Measurements from ENCODE around the gene CXXC5.
A peak's percentile ranks its signal among the peaks of the same experiment; 100 is the strongest.
"Not testable (repeated sequence)": the region's sequence is repeated elsewhere in the genome, so short reads cannot be mapped to it uniquely, and the experiment has no call there.

Gene CXXC5

DNA sequence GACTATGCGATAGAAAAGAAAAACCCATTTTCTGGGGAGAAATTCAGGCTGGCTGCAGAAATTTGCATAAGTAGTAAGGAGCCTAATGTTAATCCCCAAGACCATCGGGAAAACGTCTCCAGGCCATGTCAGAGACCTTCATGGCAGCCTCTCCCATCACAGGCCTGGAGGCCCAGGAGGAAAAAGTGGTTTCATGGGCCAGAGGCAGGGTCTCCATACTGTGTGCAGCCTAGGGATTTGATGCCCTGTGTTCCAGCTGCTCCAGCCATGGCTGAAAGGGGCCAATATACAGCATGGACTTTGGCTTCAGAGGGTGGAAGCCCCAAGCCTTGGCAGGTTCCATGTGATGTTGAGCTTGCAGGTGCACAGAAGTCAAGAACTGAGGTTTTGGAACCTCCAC lies 71.8 kb downstream of the CXXC5 start:
- not testable (repeated sequence) for DNase-seq

DNA sequence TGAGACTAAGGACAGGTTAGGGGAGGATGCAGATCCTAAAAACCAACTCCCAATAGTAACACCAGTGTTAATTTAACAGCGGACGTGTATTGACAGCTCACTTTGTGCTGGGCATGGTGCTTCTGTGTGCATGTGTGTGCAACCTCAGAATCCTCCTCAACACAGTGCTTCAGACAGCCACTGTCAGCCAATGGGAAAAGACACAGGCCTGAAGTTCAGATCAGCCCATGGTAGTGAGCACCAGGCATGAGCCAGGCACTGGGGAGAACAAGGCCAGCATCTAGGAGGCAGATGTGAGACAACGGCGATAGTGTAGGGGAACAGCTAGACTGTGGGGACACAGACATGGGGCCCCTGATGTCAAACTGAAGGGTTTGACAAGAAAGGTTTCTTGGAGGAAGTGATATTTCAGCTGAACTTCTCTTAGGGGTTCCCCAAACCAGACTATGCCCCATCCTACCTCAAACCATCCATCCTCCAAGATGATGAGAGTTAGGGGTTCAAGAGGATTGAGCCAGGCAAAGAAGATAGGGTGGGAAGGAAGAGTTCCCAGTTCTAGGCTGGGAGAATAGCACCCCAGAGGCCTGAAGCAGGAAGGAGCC lies 75.9 kb downstream of the CXXC5 start:
- DNase-seq = no peak

DNA sequence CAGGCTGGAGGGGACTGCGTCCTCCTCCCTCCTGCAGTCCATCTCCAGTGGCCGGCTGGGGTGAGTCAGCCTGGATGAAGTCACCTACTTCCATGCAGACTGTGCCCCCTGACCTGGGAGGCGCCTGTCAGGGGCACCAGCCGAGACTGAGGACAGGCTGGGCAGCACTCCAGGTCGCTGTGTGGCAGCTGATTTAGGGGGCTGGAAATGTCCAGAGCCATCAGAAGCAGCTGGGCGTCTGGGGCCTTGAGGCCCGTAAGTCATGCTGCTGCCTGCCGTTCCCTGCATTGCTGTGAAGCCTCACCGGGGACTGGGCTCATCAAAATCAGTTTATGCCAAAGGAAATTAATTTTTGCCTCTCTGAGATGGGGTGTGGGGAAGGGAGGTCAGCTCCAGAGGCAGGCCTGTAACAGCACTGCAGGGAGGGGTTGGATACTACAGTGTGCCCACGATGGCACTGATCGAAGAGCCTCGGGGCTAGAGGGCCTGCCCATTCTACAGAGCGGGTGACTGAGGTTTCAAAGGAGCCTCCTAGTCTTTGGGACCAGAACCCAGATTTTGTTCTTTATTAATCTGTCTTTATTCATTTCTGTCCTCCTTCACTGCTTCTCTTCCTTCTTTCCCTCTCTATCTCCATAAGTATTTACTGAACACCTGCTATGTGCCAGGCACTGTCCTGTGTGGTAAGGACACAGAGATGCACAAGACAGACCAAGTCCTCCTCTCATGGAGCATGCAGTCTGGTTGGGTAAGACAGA lies 77.1 kb downstream of the CXXC5 start:
- DNase-seq = peak; percentile 79

DNA sequence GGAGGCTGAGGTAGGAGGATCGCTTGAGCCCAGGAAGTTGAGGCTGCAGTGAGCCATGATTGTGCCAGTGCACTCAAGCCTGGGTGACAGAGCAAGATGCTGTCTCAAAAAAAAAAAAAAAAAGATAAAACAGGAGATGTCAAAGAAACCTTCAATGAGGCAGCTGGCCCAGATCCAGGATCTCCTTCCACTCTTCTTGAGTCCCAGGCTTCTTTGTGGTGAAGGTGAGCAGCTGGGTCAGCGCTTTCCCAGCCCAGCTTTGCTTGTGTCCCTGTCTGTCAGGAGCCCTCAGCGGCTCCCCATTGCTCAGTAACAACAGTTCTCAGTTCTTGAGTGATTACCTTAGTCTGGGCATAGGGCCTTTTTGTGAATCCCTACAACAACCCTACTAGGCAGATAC lies 78.1 kb downstream of the CXXC5 start:
- DNase-seq = no peak

DNA sequence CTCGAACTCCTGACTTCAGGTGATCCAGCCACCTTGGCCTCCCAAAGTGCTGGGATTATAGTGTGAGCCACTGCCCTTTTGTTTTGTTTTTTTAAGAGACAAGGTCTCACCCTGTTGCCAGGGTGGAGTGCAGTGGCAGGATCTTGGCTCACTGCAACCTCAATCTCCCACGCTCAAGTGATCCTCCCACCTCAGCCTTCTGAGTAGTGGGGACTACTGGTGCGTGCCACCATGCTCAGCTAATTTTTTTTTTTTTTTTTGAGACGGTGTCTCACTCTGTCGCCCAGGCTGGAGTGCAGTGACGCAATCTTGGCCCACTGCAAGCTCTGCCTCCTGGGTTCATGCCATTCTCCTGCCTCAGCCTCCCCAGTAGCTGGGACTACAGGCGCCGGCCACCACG lies 79.5 kb downstream of the CXXC5 start:
- DNase-seq = not testable (repeated sequence)

DNA sequence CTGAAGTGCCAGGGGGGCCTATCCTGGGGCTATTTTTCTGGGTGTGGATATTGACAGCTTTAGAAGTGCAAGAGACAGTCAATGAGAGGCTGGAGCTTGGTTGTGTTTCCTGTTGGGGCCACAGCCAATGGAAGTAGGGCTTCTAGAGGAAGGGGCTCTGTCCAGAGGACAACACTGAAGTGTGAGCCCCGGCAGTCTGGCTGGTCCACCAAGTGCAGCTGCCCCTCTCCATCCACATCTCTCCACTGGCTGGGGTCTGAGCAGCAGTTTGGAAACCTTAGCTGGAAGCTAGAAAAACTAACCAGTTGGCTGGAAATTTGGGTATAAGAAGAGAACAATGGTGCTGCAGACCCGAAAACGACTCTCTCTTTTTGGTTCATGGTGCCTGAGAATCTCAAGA lies 83.1 kb downstream of the CXXC5 start:
- DNase-seq = no peak

DNA sequence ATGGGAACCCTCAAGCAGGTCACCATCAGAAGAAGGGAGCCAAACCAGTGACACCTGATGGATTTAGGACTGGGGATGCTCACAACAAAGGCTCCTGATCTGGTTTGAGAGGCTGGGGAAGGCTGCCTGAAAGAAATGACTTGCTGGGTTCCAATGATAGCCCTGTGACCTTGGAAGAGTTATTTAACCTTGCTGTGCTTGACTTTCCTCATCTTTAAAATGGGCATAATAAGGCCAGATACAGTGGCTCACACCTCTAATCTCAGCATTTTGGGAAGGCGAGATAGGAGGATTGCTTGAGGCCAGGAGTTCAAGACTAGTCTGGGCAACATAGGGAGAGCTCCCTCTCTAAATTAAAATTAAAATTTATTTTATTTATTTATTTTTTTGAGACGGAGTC lies 83.9 kb downstream of the CXXC5 start:
- no peak for DNase-seq

DNA sequence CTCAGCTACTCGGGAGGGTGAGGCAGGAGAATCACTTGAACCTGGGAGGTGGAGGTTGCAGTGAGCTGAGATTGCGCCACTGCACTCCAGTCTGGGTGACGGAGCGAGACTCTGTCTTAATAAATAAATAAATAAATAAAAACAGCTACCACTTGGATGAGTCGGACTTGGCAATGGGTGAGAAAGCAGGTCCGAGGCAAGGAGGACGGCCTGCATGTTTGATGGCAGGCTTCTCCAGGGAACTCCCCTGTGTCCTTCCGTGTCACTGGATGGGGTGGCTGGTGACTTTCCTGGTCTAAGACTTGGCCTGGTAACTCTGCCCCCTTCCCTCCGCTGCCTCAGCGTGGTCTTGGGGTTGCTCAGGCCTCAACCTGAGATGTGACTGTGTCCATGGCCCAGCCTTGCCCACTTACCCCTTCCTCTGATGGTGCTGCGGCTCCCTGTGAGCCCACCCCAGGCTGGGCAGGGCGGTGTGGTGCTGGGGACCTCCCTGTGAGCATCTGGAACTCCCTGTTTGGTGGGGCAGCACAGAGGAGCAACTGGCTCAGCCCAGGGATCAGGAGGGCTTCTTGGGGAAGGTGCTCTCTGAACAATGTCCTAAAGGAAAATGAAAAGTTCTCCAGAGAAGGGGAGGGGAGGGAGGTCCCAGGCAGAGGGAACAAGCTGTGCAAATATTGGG lies 85.0 kb downstream of the CXXC5 start:
- no peak for DNase-seq

Data from NCI-H226 (cell line).